HepG2 (cell line): Measurements from ENCODE around the gene ZNF782. TPM values are rescaled to one million over a fixed set of nuclear protein-coding genes. Genes with fewer than 3 reads are reported as not detected.

Source experiments
- ATF1 ChIP-seq: IDR thresholded peaks from 2 replicates; pipeline ENCODE4 v1.6.1; 2016; ENCODE audit warnings: mild to moderate bottlenecking, control low read depth
- FOXA3 ChIP-seq: IDR thresholded peaks from 2 replicates; pipeline ENCODE4 v1.6.1; 2016; ENCODE audit warnings: missing genetic modification reagents, missing compliant biosample characterization
- GMEB1 ChIP-seq: sonication (generic); formaldehyde crosslinking; IDR thresholded peaks from 2 replicates; pipeline ENCODE4 v1.5.1; 2020; ENCODE audit warnings: missing genetic modification reagents, mild to moderate bottlenecking, borderline replicate concordance
- MZF1 ChIP-seq: sonication (generic); formaldehyde crosslinking; IDR thresholded peaks from 2 replicates; pipeline ENCODE4 v1.8.1; 2023; ENCODE audit warnings: mild to moderate bottlenecking, missing genetic modification reagents, borderline replicate concordance
- PATZ1 ChIP-seq: sonication (generic); formaldehyde crosslinking; IDR thresholded peaks from 2 replicates; pipeline ENCODE4 v1.4.0; 2020; ENCODE audit warnings: missing genetic modification reagents
- RCOR2 ChIP-seq: IDR thresholded peaks from 2 replicates; pipeline ENCODE4 v1.6.1; 2016; ENCODE audit warnings: missing biosample characterization, missing genetic modification reagents
- SSRP1 ChIP-seq: IDR thresholded peaks from 2 replicates; pipeline ENCODE4 v1.6.1; 2016; ENCODE audit warnings: control low read depth
- STAG1 ChIP-seq: sonication (generic); formaldehyde crosslinking; IDR thresholded peaks from 2 replicates; pipeline ENCODE4 v1.4.0; 2020; ENCODE audit warnings: missing genetic modification reagents
- TEAD2 ChIP-seq: sonication (generic); formaldehyde crosslinking; IDR thresholded peaks from 2 replicates; pipeline ENCODE4 v1.9.0; 2021; ENCODE audit warnings: missing genetic modification reagents
- TEAD3 ChIP-seq: optimal IDR thresholded peaks from 2 replicates; pipeline ENCODE3; 2016; ENCODE audit warnings: borderline replicate concordance
- ZFP1 ChIP-seq: IDR thresholded peaks from 2 replicates; pipeline ENCODE4 v1.6.1; 2016
- ZMAT5 ChIP-seq: sonication (generic); formaldehyde crosslinking; IDR thresholded peaks from 2 replicates; pipeline ENCODE4 v1.5.0; 2020; ENCODE audit warnings: mild to moderate bottlenecking, low read depth, missing genetic modification reagents, borderline replicate concordance
- ZNF414 ChIP-seq: sonication (generic); formaldehyde crosslinking; IDR thresholded peaks from 2 replicates; pipeline ENCODE4 v1.5.0; 2020; ENCODE audit warnings: missing genetic modification reagents
- ZNF557 ChIP-seq: sonication (generic); formaldehyde crosslinking; IDR thresholded peaks from 2 replicates; pipeline ENCODE4 v1.4.0; 2020; ENCODE audit warnings: missing genetic modification reagents
- polyA plus RNA-seq, 8 experiments: library from polyadenylated mRNA; depleted of rRNA in 3 of 8; stranded (reverse) in 7 of 8; unstranded in 1 of 8; fragments of >200 nt; fragmentation: Illumina TruSeq in 4 of 8; extraction: Trizol in 4 of 8; gene quantifications; 2 replicates each; pipeline versions ENCODE4 v1.2.1 to v1.2.3, GENCODE V29; 2011 to 2016; ENCODE audit warnings: low read depth in 4 of 8, missing spikeins in 1 of 8, mixed read lengths in 1 of 8; ENCODE audit not compliant: insufficient read depth in 1 of 8
- total RNA-seq, 5 experiments: library from RNA; depleted of rRNA; stranded (reverse); fragments of >200 nt; fragmentation: Illumina TruSeq; extraction: Trizol; gene quantifications; 2 replicates each; pipeline ENCODE4 v1.2.3, GENCODE V29; 2016; ENCODE audit warnings: low read depth in 1 of 5
- TF ChIP-seq, protein P1 (sequence below): sonication (generic); formaldehyde crosslinking; IDR thresholded peaks from 2 replicates; pipeline ENCODE4 v1.4.0; 2020; ENCODE audit warnings: mild to moderate bottlenecking, missing genetic modification reagents, borderline replicate concordance
- TF ChIP-seq, protein P2 (sequence below): IDR thresholded peaks from 2 replicates; pipeline ENCODE4 v1.6.1; 2016; ENCODE audit warnings: low read depth

Gene ZNF782
- total and polyA plus RNA-seq, 2 of the 13 experiments (the other 11 are each of a cell fraction or from before 2014, with no cell fraction given), result 1.4 to 4.9 TPM

- TF ChIP-seq RCOR2 (CRISPR knock-in tag) (peak; percentile 36; the same call in 1 of the 2 replicates), ZNF414 (0 out of 2 replicates have a peak, but pooled peaks have one; percentile 40), TEAD2 (no peak), SSRP1 (CRISPR knock-in tag) (peak; percentile 91), PATZ1 (CRISPR knock-in tag) (peak; percentile 46; the same call in 1 of the 2 replicates), ATF1 (CRISPR knock-in tag) (0 out of 2 replicates have a peak, but pooled peaks have one; percentile 44), FOXA3 (peak; percentile 81), ZMAT5 (CRISPR knock-in tag) (no peak), ZFP1 (CRISPR knock-in tag) (peak; percentile 21; the same call in 1 of the 2 replicates), MZF1 (CRISPR knock-in tag) (no peak), TEAD3 (CRISPR knock-in tag) (peak; percentile 17), STAG1 (CRISPR knock-in tag) (peak; percentile 91), GMEB1 (CRISPR knock-in tag) (peak; percentile 29; the same call in 1 of the 2 replicates), ZNF557 (CRISPR knock-in tag) (no peak)
- TF ChIP-seq, protein P1, sequence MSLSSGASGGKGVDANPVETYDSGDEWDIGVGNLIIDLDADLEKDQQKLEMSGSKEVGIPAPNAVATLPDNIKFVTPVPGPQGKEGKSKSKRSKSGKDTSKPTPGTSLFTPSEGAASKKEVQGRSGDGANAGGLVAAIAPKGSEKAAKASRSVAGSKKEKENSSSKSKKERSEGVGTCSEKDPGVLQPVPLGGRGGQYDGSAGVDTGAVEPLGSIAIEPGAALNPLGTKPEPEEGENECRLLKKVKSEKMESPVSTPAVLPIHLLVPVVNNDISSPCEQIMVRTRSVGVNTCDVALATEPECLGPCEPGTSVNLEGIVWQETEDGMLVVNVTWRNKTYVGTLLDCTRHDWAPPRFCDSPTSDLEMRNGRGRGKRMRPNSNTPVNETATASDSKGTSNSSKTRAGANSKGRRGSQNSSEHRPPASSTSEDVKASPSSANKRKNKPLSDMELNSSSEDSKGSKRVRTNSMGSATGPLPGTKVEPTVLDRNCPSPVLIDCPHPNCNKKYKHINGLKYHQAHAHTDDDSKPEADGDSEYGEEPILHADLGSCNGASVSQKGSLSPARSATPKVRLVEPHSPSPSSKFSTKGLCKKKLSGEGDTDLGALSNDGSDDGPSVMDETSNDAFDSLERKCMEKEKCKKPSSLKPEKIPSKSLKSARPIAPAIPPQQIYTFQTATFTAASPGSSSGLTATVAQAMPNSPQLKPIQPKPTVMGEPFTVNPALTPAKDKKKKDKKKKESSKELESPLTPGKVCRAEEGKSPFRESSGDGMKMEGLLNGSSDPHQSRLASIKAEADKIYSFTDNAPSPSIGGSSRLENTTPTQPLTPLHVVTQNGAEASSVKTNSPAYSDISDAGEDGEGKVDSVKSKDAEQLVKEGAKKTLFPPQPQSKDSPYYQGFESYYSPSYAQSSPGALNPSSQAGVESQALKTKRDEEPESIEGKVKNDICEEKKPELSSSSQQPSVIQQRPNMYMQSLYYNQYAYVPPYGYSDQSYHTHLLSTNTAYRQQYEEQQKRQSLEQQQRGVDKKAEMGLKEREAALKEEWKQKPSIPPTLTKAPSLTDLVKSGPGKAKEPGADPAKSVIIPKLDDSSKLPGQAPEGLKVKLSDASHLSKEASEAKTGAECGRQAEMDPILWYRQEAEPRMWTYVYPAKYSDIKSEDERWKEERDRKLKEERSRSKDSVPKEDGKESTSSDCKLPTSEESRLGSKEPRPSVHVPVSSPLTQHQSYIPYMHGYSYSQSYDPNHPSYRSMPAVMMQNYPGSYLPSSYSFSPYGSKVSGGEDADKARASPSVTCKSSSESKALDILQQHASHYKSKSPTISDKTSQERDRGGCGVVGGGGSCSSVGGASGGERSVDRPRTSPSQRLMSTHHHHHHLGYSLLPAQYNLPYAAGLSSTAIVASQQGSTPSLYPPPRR (CRISPR knock-in tag), result 0 out of 2 replicates have a peak, but pooled peaks have one; percentile 21
- TF ChIP-seq, protein P2, sequence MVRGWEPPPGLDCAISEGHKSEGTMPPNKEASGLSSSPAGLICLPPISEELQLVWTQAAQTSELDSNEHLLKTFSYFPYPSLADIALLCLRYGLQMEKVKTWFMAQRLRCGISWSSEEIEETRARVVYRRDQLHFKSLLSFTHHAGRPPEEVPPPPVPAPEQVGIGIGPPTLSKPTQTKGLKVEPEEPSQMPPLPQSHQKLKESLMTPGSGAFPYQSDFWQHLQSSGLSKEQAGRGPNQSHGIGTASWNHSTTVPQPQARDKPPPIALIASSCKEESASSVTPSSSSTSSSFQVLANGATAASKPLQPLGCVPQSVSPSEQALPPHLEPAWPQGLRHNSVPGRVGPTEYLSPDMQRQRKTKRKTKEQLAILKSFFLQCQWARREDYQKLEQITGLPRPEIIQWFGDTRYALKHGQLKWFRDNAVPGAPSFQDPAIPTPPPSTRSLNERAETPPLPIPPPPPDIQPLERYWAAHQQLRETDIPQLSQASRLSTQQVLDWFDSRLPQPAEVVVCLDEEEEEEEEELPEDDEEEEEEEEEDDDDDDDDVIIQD, result 0 out of 2 replicates have a peak, but pooled peaks have one; percentile 16
These were observed 2.3 kb upstream of the ZNF782 start (continued) for GRCh38 chr9:96856363-96857286.
